ENCODE data around the gene ELAPOR2. TPM values are rescaled to one million over a fixed set of nuclear protein-coding genes. Genes with fewer than 3 reads are reported as not detected.
"Not testable (repeated sequence)": the region's sequence is repeated elsewhere in the genome, so short reads cannot be mapped to it uniquely, and the experiment has no call there.

ELAPOR2 gene
- total RNA-seq, 1 experiment from 2014 or later = 26.9 TPM

GRCh38 chr7:87057210-87057609 is 2.2 kb downstream of the ELAPOR2 start:
- H3K4me3 ChIP-seq (ENCODE audit: low read length) = no peak overlapping the region
- no peaks in the 10 kb centered on the region for H3K36me3 ChIP-seq (ENCODE audit: insufficient read depth, low read length)
- H3K79me2 ChIP-seq (ENCODE audit: low read length) = no peaks in the 10 kb centered on the region
- no peak overlapping the region for H3K9ac ChIP-seq (ENCODE audit: low read length)
- no peaks in the 10 kb centered on the region for H3K27me3 ChIP-seq (ENCODE audit: low read length)
- no peak for DNase-seq
- no peak overlapping the region for H3K4me2 ChIP-seq (ENCODE audit: low read depth, low read length, poor library complexity, severe bottlenecking)
- H3K9me2 ChIP-seq (replicated peaks; ENCODE audit: insufficient read depth, low read length) = no peaks in the 10 kb centered on the region
- no peaks in the 10 kb centered on the region for H4K20me1 ChIP-seq (ENCODE audit: insufficient read depth, low read depth, low read length)
- H3K9me3 ChIP-seq (ENCODE audit: low read length) = no peaks in the 10 kb centered on the region
- H3K4me1 ChIP-seq (ENCODE audit: low read length) = peaks cover 16% of the 10 kb centered on the region
- no peak overlapping the region for H3K27ac ChIP-seq (ENCODE audit: low read length)
- H2AFZ ChIP-seq (ENCODE audit: low read length) = no peak overlapping the region

GRCh38 chr7:87056346-87056745 is 3.1 kb downstream of the ELAPOR2 start:
- H3K4me3 ChIP-seq (ENCODE audit: low read length) = no peak overlapping the region
- H3K36me3 ChIP-seq (ENCODE audit: insufficient read depth, low read length) = no peaks in the 10 kb centered on the region
- H4K20me1 ChIP-seq (ENCODE audit: insufficient read depth, low read depth, low read length) = no peaks in the 10 kb centered on the region
- DNase-seq = no peak
- no peak overlapping the region for H2AFZ ChIP-seq (ENCODE audit: low read length)
- no peak overlapping the region for H3K9ac ChIP-seq (ENCODE audit: low read length)
- H3K79me2 ChIP-seq (ENCODE audit: low read length) = no peaks in the 10 kb centered on the region
- no peak overlapping the region for H3K27ac ChIP-seq (ENCODE audit: low read length)
- peaks cover 16% of the 10 kb centered on the region for H3K4me1 ChIP-seq (ENCODE audit: low read length)
- H3K27me3 ChIP-seq (ENCODE audit: low read length) = no peaks in the 10 kb centered on the region
- no peaks in the 10 kb centered on the region for H3K9me2 ChIP-seq (replicated peaks; ENCODE audit: insufficient read depth, low read length)
- no peak overlapping the region for H3K4me2 ChIP-seq (ENCODE audit: low read depth, low read length, poor library complexity, severe bottlenecking)
- no peaks in the 10 kb centered on the region for H3K9me3 ChIP-seq (ENCODE audit: low read length)

- no peaks in the 10 kb centered on the region for H3K4me1 ChIP-seq (ENCODE audit: low read length)
- no peak overlapping the region for H3K4me3 ChIP-seq (ENCODE audit: low read length)
- H3K9ac ChIP-seq (ENCODE audit: low read length) = no peak overlapping the region
- H3K9me3 ChIP-seq (ENCODE audit: low read length) = no peaks in the 10 kb centered on the region
- no peak overlapping the region for H2AFZ ChIP-seq (ENCODE audit: low read length)
- H3K27me3 ChIP-seq (ENCODE audit: low read length) = no peaks in the 10 kb centered on the region
- no peaks in the 10 kb centered on the region for H3K9me2 ChIP-seq (replicated peaks; ENCODE audit: insufficient read depth, low read length)
- DNase-seq = no peak
- no peak overlapping the region for H3K4me2 ChIP-seq (ENCODE audit: low read depth, low read length, poor library complexity, severe bottlenecking)
- no peak overlapping the region for H3K27ac ChIP-seq (ENCODE audit: low read length)
- H3K36me3 ChIP-seq (ENCODE audit: insufficient read depth, low read length) = no peaks in the 10 kb centered on the region
- no peaks in the 10 kb centered on the region for H4K20me1 ChIP-seq (ENCODE audit: insufficient read depth, low read depth, low read length)
- H3K79me2 ChIP-seq (ENCODE audit: low read length) = no peaks in the 10 kb centered on the region
Observed at GRCh38 chr7:87048839-87049238, 10.6 kb downstream of the ELAPOR2 start.

- Histone ChIP-seq H3K4me2 (ENCODE audit: low read depth, low read length, poor library complexity, severe bottlenecking) (no peak overlapping the region), H3K27me3 (ENCODE audit: low read length) (no peaks in the 10 kb centered on the region), H3K27ac (ENCODE audit: low read length) (no peak overlapping the region), H3K4me3 (ENCODE audit: low read length) (no peak overlapping the region), H3K36me3 (ENCODE audit: insufficient read depth, low read length) (no peaks in the 10 kb centered on the region), H3K9me3 (ENCODE audit: low read length) (no peaks in the 10 kb centered on the region), H3K9me2 (replicated peaks; ENCODE audit: insufficient read depth, low read length) (no peaks in the 10 kb centered on the region), H3K4me1 (ENCODE audit: low read length) (no peaks in the 10 kb centered on the region), H2AFZ (ENCODE audit: low read length) (no peak overlapping the region), H3K79me2 (ENCODE audit: low read length) (no peaks in the 10 kb centered on the region), H3K9ac (ENCODE audit: low read length) (no peak overlapping the region), H4K20me1 (ENCODE audit: insufficient read depth, low read depth, low read length) (no peaks in the 10 kb centered on the region)
- DNase-seq = no peak
Observed at GRCh38 chr7:87046456-87046855, 13.0 kb downstream of the ELAPOR2 start.

- H3K27me3 ChIP-seq (ENCODE audit: low read length); H3K9me3 ChIP-seq (ENCODE audit: low read length); DNase-seq; H2AFZ ChIP-seq (ENCODE audit: low read length); H3K4me3 ChIP-seq (ENCODE audit: low read length); H4K20me1 ChIP-seq (ENCODE audit: insufficient read depth, low read depth, low read length); H3K36me3 ChIP-seq (ENCODE audit: insufficient read depth, low read length); H3K79me2 ChIP-seq (ENCODE audit: low read length); H3K4me1 ChIP-seq (ENCODE audit: low read length); H3K4me2 ChIP-seq (ENCODE audit: low read depth, low read length, poor library complexity, severe bottlenecking); H3K9ac ChIP-seq (ENCODE audit: low read length); H3K27ac ChIP-seq (ENCODE audit: low read length); H3K9me2 ChIP-seq (replicated peaks; ENCODE audit: insufficient read depth, low read length): not testable (repeated sequence)
Observed at GRCh38 chr7:87044713-87045112, 14.7 kb downstream of the ELAPOR2 start.

GRCh38 chr7:87041586-87041985 is 17.9 kb downstream of the ELAPOR2 start:
- not testable (repeated sequence) for H2AFZ ChIP-seq (ENCODE audit: low read length); DNase-seq; H4K20me1 ChIP-seq (ENCODE audit: insufficient read depth, low read depth, low read length); H3K27me3 ChIP-seq (ENCODE audit: low read length); H3K36me3 ChIP-seq (ENCODE audit: insufficient read depth, low read length); H3K4me3 ChIP-seq (ENCODE audit: low read length); H3K9ac ChIP-seq (ENCODE audit: low read length); H3K9me2 ChIP-seq (replicated peaks; ENCODE audit: insufficient read depth, low read length); H3K27ac ChIP-seq (ENCODE audit: low read length); H3K4me2 ChIP-seq (ENCODE audit: low read depth, low read length, poor library complexity, severe bottlenecking); H3K9me3 ChIP-seq (ENCODE audit: low read length)
- peaks cover 10% of the 10 kb centered on the region for H3K4me1 ChIP-seq (ENCODE audit: low read length)
- H3K79me2 ChIP-seq (ENCODE audit: low read length) = peaks cover 17% of the 10 kb centered on the region

- Histone ChIP-seq H2AFZ (ENCODE audit: low read length) (peak overlapping the region; percentile 95), H3K4me3 (ENCODE audit: low read length) (peak overlapping the region; percentile 81), H3K27ac (ENCODE audit: low read length) (peak overlapping the region; percentile 66), H3K9ac (ENCODE audit: low read length) (peak overlapping the region; percentile 72), H3K4me2 (ENCODE audit: low read depth, low read length, poor library complexity, severe bottlenecking) (peak overlapping the region; percentile 98), H4K20me1 (ENCODE audit: insufficient read depth, low read depth, low read length) (peaks cover 13% of the 10 kb centered on the region; the same call in 1 of the 2 replicates), H3K4me1 (ENCODE audit: low read length) (peaks cover 10% of the 10 kb centered on the region), H3K79me2 (ENCODE audit: low read length) (peaks cover 24% of the 10 kb centered on the region)
- not testable (repeated sequence) for H3K27me3 ChIP-seq (ENCODE audit: low read length); H3K9me3 ChIP-seq (ENCODE audit: low read length); H3K9me2 ChIP-seq (replicated peaks; ENCODE audit: insufficient read depth, low read length); H3K36me3 ChIP-seq (ENCODE audit: insufficient read depth, low read length)
- peak; percentile 67 for DNase-seq
Observed at GRCh38 chr7:87039691-87040299, 19.7 kb downstream of the ELAPOR2 start.

- Histone ChIP-seq H3K4me2 (ENCODE audit: low read depth, low read length, poor library complexity, severe bottlenecking) (peak overlapping the region; percentile 98), H3K9me2 (replicated peaks; ENCODE audit: insufficient read depth, low read length) (no peaks in the 10 kb centered on the region), H3K4me1 (ENCODE audit: low read length) (peaks cover 10% of the 10 kb centered on the region), H3K79me2 (ENCODE audit: low read length) (peaks cover 24% of the 10 kb centered on the region), H2AFZ (ENCODE audit: low read length) (peak overlapping the region; percentile 95), H3K27ac (ENCODE audit: low read length) (peak overlapping the region; percentile 66), H3K36me3 (ENCODE audit: insufficient read depth, low read length) (no peaks in the 10 kb centered on the region), H4K20me1 (ENCODE audit: insufficient read depth, low read depth, low read length) (peaks cover 17% of the 10 kb centered on the region), H3K9me3 (ENCODE audit: low read length) (no peaks in the 10 kb centered on the region), H3K27me3 (ENCODE audit: low read length) (no peaks in the 10 kb centered on the region), H3K4me3 (ENCODE audit: low read length) (peak overlapping the region; percentile 81), H3K9ac (ENCODE audit: low read length) (peak overlapping the region; percentile 72)
- DNase-seq = peak; percentile 48
Observed at GRCh38 chr7:87038993-87039690, 20.3 kb downstream of the ELAPOR2 start.
